OCI-LY3 (cell line): ENCODE data around the gene RGS14.
"Not testable (repeated sequence)": the region's sequence is repeated elsewhere in the genome, so short reads cannot be mapped to it uniquely, and the experiment has no call there.

Experiments used
- H2AFZ ChIP-seq: fragments of 200-600, 300-600 bp; shearing (Covaris generic); 2 replicates; pipeline ENCODE4 v1.6.0; 2014; ENCODE audit warnings: antibody characterized with exemption, low read depth, low read length
- H3K27ac ChIP-seq: fragments of 200-600, 300-600 bp; sonication (generic); 2 replicates; pipeline ENCODE4 v1.5.1; 2014; ENCODE audit warnings: mild to moderate bottlenecking, low read length, moderate library complexity, mixed read lengths
- H3K27me3 ChIP-seq: fragments of 200-600, 300-600 bp; sonication (generic); 2 replicates; pipeline ENCODE4 v1.6.1; 2014; ENCODE audit warnings: low read depth, low read length, mixed read lengths
- H3K36me3 ChIP-seq: fragments of 200-600, 300-600 bp; sonication (generic); replicated peaks from 2 replicates; pipeline ENCODE3; 2014; ENCODE audit warnings: low read depth, low read length, mixed read lengths
- H3K4me1 ChIP-seq: fragments of 300-600, 200-600 bp; sonication (generic); 2 replicates; pipeline ENCODE4 v1.6.1; 2014; ENCODE audit warnings: low read length, mixed read lengths
- H3K4me2 ChIP-seq: fragments of 200-600, 300-600 bp; sonication (generic); 2 replicates; pipeline ENCODE4 v1.6.1; 2014; ENCODE audit warnings: low read length, mixed read lengths
- H3K4me3 ChIP-seq: fragments of 300-600, 200-600 bp; sonication (generic); 2 replicates; pipeline ENCODE4 v1.5.1; 2014; ENCODE audit warnings: antibody characterized with exemption, mild to moderate bottlenecking, low read length, moderate library complexity
- H3K79me2 ChIP-seq: fragments of 300-600, 200-600 bp; shearing (Covaris generic); 2 replicates; pipeline ENCODE4 v1.6.1; 2014; ENCODE audit warnings: mild to moderate bottlenecking, low read length, mixed read lengths
- H3K9ac ChIP-seq: fragments of 300-600, 200-600 bp; shearing (Covaris generic); 2 replicates; pipeline ENCODE4 v1.6.0; 2014; ENCODE audit warnings: mild to moderate bottlenecking, low read length, moderate library complexity
- H3K9me3 ChIP-seq: fragments of 200-600, 300-600 bp; shearing (Covaris generic); 2 replicates; pipeline ENCODE4 v1.6.1; 2014; ENCODE audit warnings: low read length, mixed read lengths; ENCODE audit not compliant: insufficient read depth
- H4K20me1 ChIP-seq: fragments of 200-600, 300-600 bp; sonication (generic); 2 replicates; pipeline ENCODE4 v1.6.1; 2016; ENCODE audit warnings: low read length, mixed read lengths; ENCODE audit not compliant: insufficient read depth
- EZH2phosphoT487 ChIP-seq: fragments of 200-600 bp; shearing (Covaris generic); IDR thresholded peaks from 2 replicates; pipeline ENCODE4 v1.6.1; 2018; ENCODE audit warnings: antibody characterized with exemption, mixed run types, low read depth
- TF ChIP-seq, protein P1 (sequence below): fragments of 200-600, 300-600 bp; sonication (generic); IDR thresholded peaks from 2 replicates; pipeline ENCODE4 v1.5.1; 2014; ENCODE audit warnings: antibody characterized with exemption, low read length, low read depth

RGS14 gene

DNA sequence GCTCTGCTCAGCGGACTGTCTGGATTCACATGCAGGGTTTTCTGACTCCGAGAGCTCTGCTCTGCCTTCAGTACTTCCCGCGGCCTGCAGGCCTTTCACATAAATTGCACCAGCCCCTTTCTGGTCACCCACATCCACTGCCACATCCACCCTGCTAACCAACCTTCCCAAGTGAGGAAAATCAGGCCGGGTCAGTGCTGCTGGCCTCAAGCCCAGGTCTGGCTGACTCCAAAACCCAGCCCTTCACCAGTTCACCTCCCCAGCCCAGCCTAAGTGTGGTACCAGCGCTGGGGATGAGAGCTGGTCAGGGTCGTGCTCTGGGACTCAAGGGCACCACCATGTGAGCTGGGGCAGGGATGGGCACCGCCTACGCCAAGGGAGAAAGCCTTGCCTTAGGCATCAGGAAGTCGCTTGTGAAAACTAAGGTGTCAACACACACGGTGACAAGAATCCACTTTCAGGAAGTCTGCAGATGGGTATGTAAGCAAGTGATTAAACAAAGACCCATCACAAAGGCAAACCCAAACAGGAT, 18.6 kb upstream of the RGS14 start:
- H3K4me3 ChIP-seq, result no peak overlapping the region
- H2AFZ ChIP-seq, result no peak overlapping the region
- H3K9me3 ChIP-seq, result no peaks in the 10 kb centered on the region
- peaks cover 53% of the 10 kb centered on the region for H3K36me3 ChIP-seq
- H3K27me3 ChIP-seq, result no peaks in the 10 kb centered on the region
- H3K27ac ChIP-seq, result no peak overlapping the region
- H3K4me2 ChIP-seq, result no peak overlapping the region
- TF ChIP-seq, protein P1, sequence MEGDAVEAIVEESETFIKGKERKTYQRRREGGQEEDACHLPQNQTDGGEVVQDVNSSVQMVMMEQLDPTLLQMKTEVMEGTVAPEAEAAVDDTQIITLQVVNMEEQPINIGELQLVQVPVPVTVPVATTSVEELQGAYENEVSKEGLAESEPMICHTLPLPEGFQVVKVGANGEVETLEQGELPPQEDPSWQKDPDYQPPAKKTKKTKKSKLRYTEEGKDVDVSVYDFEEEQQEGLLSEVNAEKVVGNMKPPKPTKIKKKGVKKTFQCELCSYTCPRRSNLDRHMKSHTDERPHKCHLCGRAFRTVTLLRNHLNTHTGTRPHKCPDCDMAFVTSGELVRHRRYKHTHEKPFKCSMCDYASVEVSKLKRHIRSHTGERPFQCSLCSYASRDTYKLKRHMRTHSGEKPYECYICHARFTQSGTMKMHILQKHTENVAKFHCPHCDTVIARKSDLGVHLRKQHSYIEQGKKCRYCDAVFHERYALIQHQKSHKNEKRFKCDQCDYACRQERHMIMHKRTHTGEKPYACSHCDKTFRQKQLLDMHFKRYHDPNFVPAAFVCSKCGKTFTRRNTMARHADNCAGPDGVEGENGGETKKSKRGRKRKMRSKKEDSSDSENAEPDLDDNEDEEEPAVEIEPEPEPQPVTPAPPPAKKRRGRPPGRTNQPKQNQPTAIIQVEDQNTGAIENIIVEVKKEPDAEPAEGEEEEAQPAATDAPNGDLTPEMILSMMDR, result no peak
- TF ChIP-seq EZH2phosphoT487, result no peak
- H3K79me2 ChIP-seq, result peaks cover 16% of the 10 kb centered on the region
- H4K20me1 ChIP-seq, result peaks cover 7% of the 10 kb centered on the region; the same call in 1 of the 2 replicates
- no peaks in the 10 kb centered on the region for H3K4me1 ChIP-seq
- H3K9ac ChIP-seq, result no peak overlapping the region

DNA sequence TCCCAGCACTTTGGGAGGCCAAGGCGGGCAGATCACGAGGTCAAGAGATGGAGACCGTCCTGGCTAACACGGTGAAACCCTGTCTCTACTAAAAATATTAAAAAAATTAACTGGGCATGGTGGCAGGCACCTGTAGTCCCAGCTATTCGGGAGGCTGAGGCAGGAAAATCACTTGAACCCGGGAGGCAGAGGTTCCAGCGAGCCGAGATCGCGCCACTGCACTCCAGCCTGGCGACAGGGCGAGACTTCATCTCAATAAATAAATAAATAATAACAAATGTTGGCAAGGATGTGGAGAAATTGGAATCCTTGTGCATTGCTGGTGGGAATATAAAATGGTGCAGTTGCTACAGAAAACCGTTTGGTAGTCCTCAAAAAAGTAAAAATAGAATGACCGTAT, 14.7 kb upstream of the RGS14 start:
- not testable (repeated sequence) for H3K4me1 ChIP-seq, H2AFZ ChIP-seq, H3K4me3 ChIP-seq, H3K27me3 ChIP-seq, H3K4me2 ChIP-seq, H3K9me3 ChIP-seq, H3K9ac ChIP-seq, H3K27ac ChIP-seq
- Histone ChIP-seq H3K79me2 (peaks cover 47% of the 10 kb centered on the region), H4K20me1 (peaks cover 13% of the 10 kb centered on the region; the same call in 1 of the 2 replicates), H3K36me3 (peaks cover 32% of the 10 kb centered on the region)

DNA sequence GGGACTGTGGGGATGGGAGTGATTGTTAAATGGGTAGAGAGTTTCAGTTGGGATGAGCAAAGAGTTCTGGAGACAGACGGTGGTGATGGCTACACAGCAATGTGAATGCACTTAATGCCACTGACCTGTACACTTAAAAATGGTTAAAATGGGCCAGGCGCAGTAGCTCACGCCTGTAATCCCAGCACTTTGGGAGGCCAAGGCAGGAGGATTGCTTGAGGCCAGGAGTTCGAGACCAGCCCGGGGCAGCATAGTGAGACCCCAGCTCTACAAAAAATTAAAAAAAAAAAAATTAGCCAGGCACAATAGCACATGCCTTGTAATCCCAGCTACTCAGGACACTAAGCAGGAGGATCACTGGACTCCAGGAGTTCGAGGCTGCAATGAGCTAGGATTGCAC, 13.9 kb upstream of the RGS14 start:
- Histone ChIP-seq H3K9ac (no peak overlapping the region), H3K79me2 (peaks cover 48% of the 10 kb centered on the region), H3K4me1 (no peaks in the 10 kb centered on the region), H3K9me3 (no peaks in the 10 kb centered on the region), H2AFZ (no peak overlapping the region), H3K27ac (no peak overlapping the region), H3K4me2 (no peak overlapping the region), H3K4me3 (no peak overlapping the region), H4K20me1 (peaks cover 13% of the 10 kb centered on the region; the same call in 1 of the 2 replicates), H3K27me3 (no peaks in the 10 kb centered on the region), H3K36me3 (peaks cover 32% of the 10 kb centered on the region)
- TF ChIP-seq EZH2phosphoT487, result no peak
- TF ChIP-seq, protein P1, result no peak

DNA sequence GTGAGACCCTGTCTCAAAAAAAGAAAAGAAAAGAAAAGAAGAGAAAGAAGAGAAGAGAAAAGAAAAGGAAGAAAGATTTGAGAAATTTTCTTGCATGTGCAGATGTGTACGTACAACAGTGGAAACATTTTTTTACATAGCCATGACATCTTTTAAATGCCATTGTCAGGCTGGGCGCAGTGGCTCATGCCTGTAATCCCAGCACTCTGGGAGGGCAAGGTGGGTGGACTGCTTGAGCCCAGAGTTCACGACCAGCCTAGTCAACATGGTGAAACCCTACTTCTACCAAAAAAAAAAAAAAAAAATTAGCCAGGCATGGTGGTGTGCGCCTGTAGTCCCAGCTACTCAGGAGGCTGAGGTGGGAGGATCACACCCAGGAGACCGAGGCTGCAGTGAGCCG, 12.8 kb upstream of the RGS14 start:
- Histone ChIP-seq H3K36me3 (peaks cover 23% of the 10 kb centered on the region), H3K27ac (no peak overlapping the region), H3K79me2 (peaks cover 51% of the 10 kb centered on the region), H3K4me2 (no peak overlapping the region), H3K9me3 (no peaks in the 10 kb centered on the region), H3K4me1 (peaks cover 7% of the 10 kb centered on the region), H2AFZ (no peak overlapping the region), H4K20me1 (peaks cover 10% of the 10 kb centered on the region; the same call in 1 of the 2 replicates), H3K27me3 (no peaks in the 10 kb centered on the region), H3K4me3 (no peak overlapping the region), H3K9ac (no peak overlapping the region)
- no peak for TF ChIP-seq EZH2phosphoT487
- TF ChIP-seq, protein P1, result no peak
